SK-N-SH (cell line): ENCODE measurements around the gene METTL21A. TPM values are rescaled to one million over a fixed set of nuclear protein-coding genes. Genes with fewer than 3 reads are reported as not detected.

Source experiments
- CTCF ChIA-PET: fragments of 300-600, 350-600 bp; formaldehyde crosslinking; extraction: SDS; loops from one replicate; lab custom pipeline; 2021; lab: Yijun Ruan, JAX
- POLR2A ChIA-PET: fragments of 350-600 bp; sonication (Branson Sonifier 250); formaldehyde crosslinking; extraction: SDS; loops from one replicate; lab custom pipeline; 2020; ENCODE audit warnings: antibody characterized with exemption, inconsistent platforms; lab: Yijun Ruan, JAX
- DNase-seq: peaks from one replicate; pipeline ENCODE4 v3.0.0; 2012
- H2AFZ ChIP-seq: fragments of 200-600 bp; sonication (generic); 2 replicates; pipeline ENCODE4 v1.8.1; 2016; ENCODE audit warnings: antibody characterized with exemption, mild to moderate bottlenecking, low read depth
- H3F3A ChIP-seq: fragments of 200-600 bp; sonication (generic); replicated peaks from 2 replicates; pipeline ENCODE3; 2016; ENCODE audit warnings: antibody characterized with exemption, mild to moderate bottlenecking; ENCODE audit not compliant: insufficient read depth
- H3K27ac ChIP-seq, 2 experiments: fragments of 200-500 bp in 1 of 2; fragments of 200-600 bp in 1 of 2; sonication (Bioruptor generic) in 1 of 2; sonication (generic), shearing (Covaris generic) in 1 of 2; 2 replicates each; pipeline versions ENCODE4 v1.5.1 to v1.6.1; 2014 to 2016; ENCODE audit warnings: low read depth in 2 of 2, inconsistent platforms in 1 of 2, low read length in 1 of 2, mild to moderate bottlenecking in 1 of 2, mixed read lengths in 1 of 2
- H3K27me3 ChIP-seq: fragments of 200-600 bp; sonication (generic), shearing (Covaris generic); 2 replicates; pipeline ENCODE4 v1.6.1; 2016; ENCODE audit warnings: mixed run types; ENCODE audit not compliant: insufficient read depth
- H3K36me3 ChIP-seq, 2 experiments: fragments of 200-500 bp in 1 of 2; fragments of 200-600 bp in 1 of 2; sonication (Bioruptor generic) in 1 of 2; sonication (generic) in 1 of 2; replicated peaks in 1 of 2; 2 replicates each; pipeline versions ENCODE3 to v1.5.1; 2014 to 2016; ENCODE audit warnings: low read length in 1 of 2, mild to moderate bottlenecking in 1 of 2; ENCODE audit not compliant: insufficient read depth in 2 of 2, control insufficient read depth in 1 of 2
- H3K4me1 ChIP-seq, 2 experiments: fragments of 200-500 bp in 1 of 2; fragments of 200-600 bp in 1 of 2; sonication (Bioruptor generic) in 1 of 2; sonication (generic), shearing (Covaris generic) in 1 of 2; 2 replicates each; pipeline versions ENCODE4 v1.5.1 to v1.6.1; 2014 to 2016; ENCODE audit warnings: low read depth in 1 of 2, low read length in 1 of 2, mixed run types in 1 of 2; ENCODE audit not compliant: insufficient read depth in 2 of 2, control insufficient read depth in 1 of 2
- H3K4me2 ChIP-seq: fragments of 200-600 bp; sonication (generic), shearing (Covaris generic); 2 replicates; pipeline ENCODE4 v1.6.1; 2017; ENCODE audit warnings: mixed run types
- H3K4me3 ChIP-seq, 2 experiments: fragments of 200-500 bp in 1 of 2; fragments of 200-600 bp in 1 of 2; sonication (Bioruptor generic) in 1 of 2; sonication (generic), shearing (Covaris generic) in 1 of 2; 2 replicates each; pipeline versions ENCODE4 v1.5.1 to v1.8.1; 2014 to 2016; ENCODE audit warnings: low read depth in 2 of 2, inconsistent platforms in 1 of 2, low read length in 1 of 2, mild to moderate bottlenecking in 1 of 2, mixed read lengths in 1 of 2, moderate library complexity in 1 of 2
- H3K79me2 ChIP-seq: fragments of 200-600 bp; sonication (generic); 2 replicates; pipeline ENCODE4 v1.8.1; 2017; ENCODE audit warnings: mild to moderate bottlenecking; ENCODE audit not compliant: insufficient read depth
- H3K9ac ChIP-seq: fragments of 200-600 bp; sonication (generic); 2 replicates; pipeline ENCODE4 v1.6.1; 2017; ENCODE audit warnings: mixed run types
- H3K9me2 ChIP-seq: fragments of 200-600 bp; sonication (generic); 2 replicates; pipeline ENCODE4 v1.6.1; 2017; ENCODE audit warnings: mixed run types
- H3K9me3 ChIP-seq: fragments of 200-600 bp; sonication (generic); 2 replicates; pipeline ENCODE4 v1.6.1; 2017; ENCODE audit warnings: mixed run types, mild to moderate bottlenecking, moderate library complexity
- H4K20me1 ChIP-seq: fragments of 200-600 bp; sonication (generic); 2 replicates; pipeline ENCODE4 v1.6.1; 2017; ENCODE audit warnings: mild to moderate bottlenecking, mixed run types; ENCODE audit not compliant: insufficient read depth
- CHD2 ChIP-seq: fragments of 150-350 bp; IDR thresholded peaks from 2 replicates; pipeline ENCODE4 v1.6.1; 2018; ENCODE audit warnings: low read length; ENCODE audit not compliant: partially characterized antibody
- ELF1 ChIP-seq: IDR thresholded peaks from 2 replicates; pipeline ENCODE4 v1.4.0; 2012
- FOXJ3 ChIP-seq: sonication (generic); formaldehyde crosslinking; IDR thresholded peaks from 2 replicates; pipeline ENCODE4 v1.5.1; 2020; ENCODE audit warnings: mild to moderate bottlenecking, missing genetic modification reagents
- GABPA ChIP-seq: IDR thresholded peaks from 2 replicates; pipeline ENCODE4 v1.4.0; 2012; ENCODE audit warnings: low read depth, mild to moderate bottlenecking
- GATA2 ChIP-seq: sonication (generic); formaldehyde crosslinking; IDR thresholded peaks from 2 replicates; pipeline ENCODE4 v1.5.0; 2020; ENCODE audit warnings: mild to moderate bottlenecking, missing genetic modification reagents
- IRF3 ChIP-seq: fragments of 150-350 bp; IDR thresholded peaks from 2 replicates; pipeline ENCODE4 v1.6.1; 2016; ENCODE audit warnings: mild to moderate bottlenecking, low read depth, low read length
- JUND ChIP-seq: IDR thresholded peaks from 2 replicates; pipeline ENCODE4 v1.4.0; 2012
- MAX ChIP-seq: IDR thresholded peaks from 2 replicates; pipeline ENCODE4 v1.4.0; 2012; ENCODE audit warnings: low read depth
- NRF1 ChIP-seq: IDR thresholded peaks from 2 replicates; pipeline ENCODE4 v1.6.1; 2012; ENCODE audit warnings: low read depth, mild to moderate bottlenecking, low read length
- RAD21 ChIP-seq: IDR thresholded peaks from 2 replicates; pipeline ENCODE4 v1.6.1; 2012; ENCODE audit warnings: mild to moderate bottlenecking, low read length
- REST ChIP-seq: IDR thresholded peaks from 2 replicates; pipeline ENCODE4 v1.6.1; 2012; ENCODE audit warnings: mild to moderate bottlenecking, low read depth, low read length, moderate library complexity
- RXRA ChIP-seq: IDR thresholded peaks from 2 replicates; pipeline ENCODE4 v1.4.0; 2012; ENCODE audit warnings: low read depth, mild to moderate bottlenecking, borderline replicate concordance
- SIN3A ChIP-seq: IDR thresholded peaks from 2 replicates; pipeline ENCODE4 v1.6.1; 2012; ENCODE audit warnings: low read depth, mild to moderate bottlenecking, low read length, moderate library complexity, borderline replicate concordance
- SMC3 ChIP-seq: IDR thresholded peaks from 2 replicates; pipeline ENCODE4 v1.6.1; 2012; ENCODE audit warnings: low read depth, low read length, improper control_type of control experiment
- TAF1 ChIP-seq: IDR thresholded peaks from 2 replicates; pipeline ENCODE4 v1.6.1; 2012; ENCODE audit warnings: low read depth, mild to moderate bottlenecking, low read length, moderate library complexity, borderline replicate concordance
- TCF12 ChIP-seq: IDR thresholded peaks from 2 replicates; pipeline ENCODE4 v1.4.0; 2012
- TEAD4 ChIP-seq: IDR thresholded peaks from 2 replicates; pipeline ENCODE4 v1.4.0; 2012; ENCODE audit warnings: mild to moderate bottlenecking, borderline replicate concordance; ENCODE audit not compliant: insufficient read depth
- YY1 ChIP-seq: IDR thresholded peaks from 2 replicates; pipeline ENCODE4 v1.4.0; 2012; ENCODE audit warnings: low read depth, mild to moderate bottlenecking
- polyA plus RNA-seq, 3 experiments: library from polyadenylated mRNA; depleted of rRNA; stranded (reverse); fragments of >200 nt; gene quantifications; 2 replicates each; pipeline ENCODE4 v1.2.3, GENCODE V29; 2012
- TF ChIP-seq, protein P1 (sequence below): IDR thresholded peaks from 2 replicates; pipeline ENCODE4 v1.4.0; 2012; ENCODE audit warnings: low read depth, borderline replicate concordance

METTL21A gene
- polyA plus RNA-seq, 1 of the 3 experiments (the other 2 are of a cell fraction): 19.4 TPM

GRCh38 chr2:207599636-207600035 is 25.6 kb downstream of the METTL21A start:
- H3K27me3 ChIP-seq: no peaks in the 10 kb centered on the region
- peaks cover 23% of the 10 kb centered on the region; the same call in 1 of the 2 replicates for H3K79me2 ChIP-seq
- H3K27ac ChIP-seq: peak overlapping the region in 1 of 2 experiments; percentile 36; a peak in 2 of 4 replicates
- H3K4me2 ChIP-seq: no peak overlapping the region
- no peak overlapping the region for H2AFZ ChIP-seq
- TF ChIP-seq TEAD4 (no peak), RXRA (no peak), CHD2 (no peak), IRF3 (no peak), TCF12 (no peak), SMC3 (no peak), MAX (no peak), ELF1 (no peak), GATA2 (CRISPR knock-in tag) (no peak), JUND (no peak), FOXJ3 (CRISPR knock-in tag) (no peak), TAF1 (no peak), YY1 (no peak), SIN3A (no peak), NRF1 (no peak), RAD21 (no peak), GABPA (no peak), REST (no peak)
- TF ChIP-seq, protein P1, sequence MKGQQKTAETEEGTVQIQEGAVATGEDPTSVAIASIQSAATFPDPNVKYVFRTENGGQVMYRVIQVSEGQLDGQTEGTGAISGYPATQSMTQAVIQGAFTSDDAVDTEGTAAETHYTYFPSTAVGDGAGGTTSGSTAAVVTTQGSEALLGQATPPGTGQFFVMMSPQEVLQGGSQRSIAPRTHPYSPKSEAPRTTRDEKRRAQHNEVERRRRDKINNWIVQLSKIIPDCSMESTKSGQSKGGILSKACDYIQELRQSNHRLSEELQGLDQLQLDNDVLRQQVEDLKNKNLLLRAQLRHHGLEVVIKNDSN: no peak
- POLR2A ChIA-PET: no interaction called here
- H3K36me3 ChIP-seq: peaks cover 24 to 53% of the 10 kb centered on the region in 2 experiments
- H3K4me1 ChIP-seq: peaks cover 2 to 15% of the 10 kb centered on the region in 2 experiments; a peak in 2 of 4 replicates
- CTCF ChIA-PET: interaction anchor here (0.7 to 1.3 kb wide), 3 partner anchors 12 to 441 kb away, joined by 3 to 5 read pairs (median 3); partner anchors contain the start of gene METTL21A
- no peak overlapping the region for H3K4me3 ChIP-seq
- no peaks in the 10 kb centered on the region for H4K20me1 ChIP-seq
- H3K9me3 ChIP-seq: no peaks in the 10 kb centered on the region
- no peak overlapping the region for H3K9ac ChIP-seq
- H3F3A ChIP-seq: peaks cover 16% of the 10 kb centered on the region
- H3K9me2 ChIP-seq: no peaks in the 10 kb centered on the region
- DNase-seq: no peak
